ENCODE results near the gene BANF2.

The BANF2 gene

DNA sequence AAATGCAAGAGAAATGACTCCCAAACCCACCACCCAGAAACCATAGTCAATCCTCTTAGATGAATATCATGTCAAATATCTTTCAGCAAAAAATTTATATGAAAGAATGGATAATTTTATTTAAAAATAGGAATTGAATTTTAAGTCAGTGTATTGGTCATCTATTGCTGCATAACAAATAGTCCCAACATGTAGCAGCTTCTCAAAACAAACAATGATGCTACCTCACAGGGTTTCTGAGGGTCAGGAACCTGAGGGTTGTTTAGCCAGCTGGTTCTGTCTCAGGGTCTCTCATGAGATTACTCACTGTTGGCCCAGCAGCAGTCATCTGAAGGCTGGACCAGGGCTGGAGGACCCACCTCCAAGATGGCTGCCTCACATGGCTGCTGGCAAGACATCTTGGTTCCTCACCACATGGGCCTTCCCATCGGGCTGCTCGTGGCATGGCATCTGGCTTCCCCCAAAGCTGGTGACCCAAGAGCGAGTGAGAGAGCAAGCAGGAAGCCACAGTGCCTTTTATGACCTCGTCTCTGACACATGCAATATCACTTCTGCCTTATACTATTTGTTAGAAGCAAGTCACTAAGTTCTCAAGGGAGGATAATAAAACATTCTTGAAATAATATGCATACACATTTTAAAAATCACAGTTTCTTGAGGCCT, 36.3 kb downstream of the BANF2 start:
- DNase-seq, result no peak

DNA sequence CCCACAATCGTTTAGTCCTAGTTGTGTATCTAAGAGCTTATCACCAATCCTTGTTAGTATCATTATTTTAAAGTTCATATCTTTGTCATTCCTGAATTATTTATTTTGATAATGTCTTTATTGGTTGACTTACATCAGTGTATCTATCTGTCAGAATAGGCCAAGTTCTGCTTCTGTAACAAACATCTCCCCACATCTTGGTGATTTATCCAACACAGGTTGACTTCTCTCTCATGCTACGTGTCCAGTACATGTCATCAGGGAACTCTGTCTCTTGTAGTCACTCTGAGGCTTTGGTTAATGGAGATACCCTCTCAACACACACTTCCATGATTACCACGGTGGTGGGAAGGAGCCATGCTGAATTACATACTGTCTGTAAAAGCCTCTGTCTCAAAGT, 38.4 kb downstream of the BANF2 start:
- no peak for DNase-seq

DNA sequence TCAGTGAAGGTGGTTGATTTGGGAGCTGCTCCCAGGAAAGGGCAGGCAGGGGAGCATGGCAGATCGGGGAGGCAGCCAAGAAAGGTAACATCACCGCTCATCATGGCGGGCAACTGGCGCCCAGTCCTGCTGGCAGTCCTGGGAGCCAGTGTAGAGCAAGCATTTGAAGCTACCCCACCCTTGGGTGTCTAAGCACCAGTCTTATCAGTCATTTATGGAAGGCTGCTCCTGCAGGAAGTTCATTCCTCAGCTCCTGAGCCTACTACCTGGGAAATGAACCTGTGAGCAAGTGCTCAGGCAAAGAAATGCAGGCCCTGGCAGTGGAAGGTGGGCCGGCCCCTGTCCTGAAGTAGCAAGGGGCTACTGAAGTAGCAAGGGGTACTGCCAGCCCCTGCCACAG, 41.5 kb downstream of the BANF2 start:
- no peak for DNase-seq

- no peak for DNase-seq
Observed at GRCh38 chr20:17742731-17743130, 43.0 kb downstream of the BANF2 start.

DNA sequence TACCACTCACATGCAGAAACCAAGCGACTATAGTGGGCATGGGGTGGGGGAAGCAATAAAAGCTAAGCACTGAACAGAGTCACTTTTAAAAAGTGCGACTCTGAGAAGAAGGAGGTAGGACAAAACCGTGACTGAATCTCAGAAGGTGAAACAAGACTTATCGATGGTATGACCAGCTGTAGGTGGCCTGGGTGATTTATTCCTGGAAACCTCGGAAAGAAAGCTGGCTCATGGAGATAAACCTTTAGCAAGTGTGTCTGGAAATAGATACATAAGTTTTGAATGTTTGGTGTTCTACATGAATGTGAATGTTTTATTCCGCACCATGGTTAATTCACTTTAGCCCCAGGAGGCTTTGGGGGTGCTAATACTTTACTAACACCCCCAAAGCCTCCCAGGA, 43.9 kb downstream of the BANF2 start:
- no peak for DNase-seq

DNA sequence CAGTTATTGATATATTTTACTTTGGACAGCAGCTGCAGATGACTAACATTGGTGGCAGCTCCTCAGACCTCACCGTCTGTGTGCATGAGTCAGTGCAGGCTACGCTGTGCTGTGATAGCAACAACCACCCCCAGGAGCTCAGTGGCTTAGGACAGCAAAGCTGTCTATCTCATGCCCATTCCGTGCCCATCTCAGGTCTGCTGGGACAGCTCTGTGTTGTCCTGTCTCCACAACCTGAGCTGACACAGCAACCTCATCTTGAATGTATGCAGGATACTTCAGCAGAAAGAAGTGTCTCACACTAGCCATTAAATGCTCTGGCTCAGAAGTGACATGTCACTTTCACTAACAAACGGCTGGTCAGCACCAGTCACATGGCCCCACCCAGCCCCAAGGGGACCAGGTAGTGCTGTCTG, 47.7 kb downstream of the BANF2 start:
- no peak for DNase-seq

GRCh38 chr20:17748279-17748678, 48.5 kb downstream of the BANF2 start:
- DNase-seq, result no peak

DNA sequence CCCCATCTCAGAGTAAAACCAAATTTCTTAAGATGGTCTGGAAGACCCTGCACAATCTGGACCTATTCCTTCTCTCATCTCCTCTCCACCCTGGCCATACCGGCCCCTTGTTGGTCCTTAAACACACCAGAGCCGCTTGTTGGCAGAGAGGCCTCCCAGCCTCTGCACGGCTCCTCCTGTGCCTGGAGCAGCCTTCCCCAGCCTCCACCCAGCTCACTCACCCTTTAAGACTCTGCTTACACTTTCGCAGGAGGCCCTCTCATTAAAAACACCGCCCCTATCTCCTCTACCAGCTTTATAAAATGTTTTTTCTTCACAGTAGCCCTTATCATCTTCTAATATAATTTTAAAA, 49.8 kb downstream of the BANF2 start:
- no peak for DNase-seq

DNA sequence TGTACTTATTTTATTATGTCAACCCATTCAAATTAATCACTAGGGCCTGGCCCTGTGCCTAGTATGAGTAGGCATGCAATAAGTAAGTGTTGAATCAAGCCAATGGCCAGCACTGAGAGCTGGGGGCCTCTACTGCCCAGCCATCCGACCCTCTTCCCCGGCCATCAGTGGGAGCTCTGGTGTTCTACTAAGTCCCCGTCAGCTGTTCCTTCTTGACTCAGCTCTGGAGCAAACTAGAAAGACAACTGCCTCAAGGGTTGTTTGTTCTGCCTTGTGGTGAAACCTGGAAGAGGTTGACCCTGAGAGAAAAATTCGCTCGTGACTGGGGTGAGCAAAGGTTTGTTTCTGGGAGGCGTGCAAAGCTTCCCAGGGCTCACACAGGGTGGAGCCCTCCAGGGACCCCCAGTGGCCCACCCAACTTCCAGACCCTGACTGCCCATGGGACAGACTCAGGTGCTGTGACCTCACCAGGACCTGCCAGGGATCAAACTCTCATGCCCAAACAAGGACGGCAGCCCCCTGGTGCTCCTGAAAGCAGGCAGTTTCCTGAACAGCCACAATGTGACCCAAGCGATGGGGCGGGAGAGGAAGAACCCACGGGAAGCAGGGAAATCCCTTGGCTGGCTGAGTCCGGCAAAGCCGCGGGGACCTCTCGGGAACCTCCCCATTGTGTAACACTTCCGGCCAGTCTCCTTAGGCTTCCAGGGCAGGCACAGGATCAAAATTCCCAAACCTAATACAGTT, 50.4 kb downstream of the BANF2 start:
- no peak for DNase-seq

- DNase-seq, result no peak
Observed at GRCh38 chr20:17750722-17751045, 50.9 kb downstream of the BANF2 start.

GRCh38 chr20:17751640-17752039, 51.9 kb downstream of the BANF2 start:
- no peak for DNase-seq

DNA sequence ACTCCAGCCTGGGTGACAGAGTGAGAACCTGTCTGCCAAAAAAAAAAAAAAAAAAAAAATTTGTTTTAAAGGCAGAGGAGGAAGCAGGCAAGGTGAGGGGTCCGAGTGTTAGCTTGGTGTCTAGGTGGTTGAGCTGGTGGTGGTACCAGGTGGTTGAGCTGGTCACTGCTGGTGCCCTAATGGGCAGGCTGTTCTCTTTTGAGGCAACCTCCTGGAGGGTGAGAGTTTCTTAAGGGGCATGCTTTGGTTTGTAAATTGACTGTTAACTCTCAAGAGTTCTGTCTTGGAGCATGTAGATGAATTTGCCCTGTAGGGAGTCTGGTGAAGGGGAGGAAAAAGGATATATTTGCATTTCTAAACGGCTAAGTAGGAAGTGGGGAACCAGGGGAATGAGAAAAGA, 52.7 kb downstream of the BANF2 start:
- DNase-seq, result no peak

DNA sequence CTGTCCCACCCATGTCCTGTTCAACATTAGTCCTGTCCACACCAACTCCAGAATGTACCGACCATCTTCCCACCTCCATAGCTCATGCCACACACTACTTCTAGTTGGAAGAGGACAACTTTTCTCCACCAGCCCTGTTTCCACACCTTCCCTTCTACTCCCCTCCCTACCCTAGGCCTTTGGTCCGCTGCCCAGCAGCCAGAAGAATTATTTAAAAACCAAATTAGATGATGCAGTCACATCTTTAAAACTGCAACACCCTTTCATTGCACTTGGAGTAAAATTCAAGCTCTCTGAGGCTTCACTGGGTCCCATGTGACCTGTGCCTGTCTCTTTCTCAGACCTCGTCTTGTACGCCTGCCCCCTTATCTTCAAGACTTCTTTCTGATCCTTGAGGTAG, 53.8 kb downstream of the BANF2 start:
- no peak for DNase-seq

DNA sequence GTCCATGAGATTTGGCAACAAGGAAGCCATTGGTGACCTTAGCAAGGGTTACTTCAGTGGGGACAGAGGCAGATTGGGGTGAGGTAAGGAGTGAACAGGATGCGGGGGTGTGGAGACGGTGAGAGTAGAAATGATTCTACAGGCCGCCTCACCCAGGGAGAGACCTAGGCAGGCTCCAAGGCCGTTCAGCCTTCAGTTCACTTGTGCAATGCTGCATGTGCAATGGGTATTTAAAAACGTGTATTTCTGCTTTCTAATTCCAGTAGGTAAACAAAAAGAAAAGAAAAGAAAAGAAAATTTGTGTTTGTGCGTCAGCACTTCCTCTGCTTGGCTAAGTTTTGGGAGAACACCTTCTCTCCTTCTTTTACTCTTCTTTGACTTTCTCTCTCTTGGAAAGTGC, 56.8 kb downstream of the BANF2 start:
- no peak for DNase-seq

DNA sequence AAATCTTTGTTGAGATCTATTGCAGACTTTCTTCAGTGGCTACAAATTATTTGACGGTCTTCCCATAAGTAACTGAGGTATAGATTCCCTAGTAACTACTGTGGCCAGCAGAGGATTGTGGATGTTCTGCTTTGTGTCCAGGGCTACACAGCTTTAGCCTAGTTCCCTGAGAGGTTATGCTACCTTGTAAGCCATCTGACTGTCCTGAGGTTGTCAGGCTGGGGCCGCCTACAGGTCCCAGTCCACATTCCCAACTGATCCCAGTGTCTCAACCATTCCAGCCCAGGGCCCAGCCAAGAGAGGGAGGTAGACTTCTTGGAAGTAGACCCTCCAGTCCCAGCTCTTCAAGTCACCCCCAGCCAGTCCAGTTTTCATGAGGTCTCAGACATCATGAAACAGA, 57.7 kb downstream of the BANF2 start:
- DNase-seq, result no peak

DNA sequence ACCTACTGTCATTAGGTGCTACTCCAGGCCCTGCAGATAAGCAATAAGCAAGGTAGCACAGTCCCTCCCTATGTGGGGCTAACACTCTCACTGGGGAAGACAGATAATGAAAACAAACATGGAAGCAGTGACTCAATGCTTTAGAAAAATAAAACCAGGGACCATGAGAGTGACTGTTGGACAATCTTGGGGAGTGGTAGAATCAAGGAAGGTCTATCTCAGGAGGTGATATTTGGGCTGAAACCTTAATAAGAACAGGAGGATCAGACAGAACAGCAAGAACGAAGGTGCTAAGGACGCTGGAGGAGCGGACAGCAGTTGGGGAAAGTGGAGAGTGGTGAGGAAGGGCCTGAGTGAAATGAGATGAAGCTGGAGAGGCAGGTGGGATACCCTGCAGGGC, 58.2 kb downstream of the BANF2 start:
- DNase-seq, result no peak

GRCh38 chr20:17758512-17758911, 58.7 kb downstream of the BANF2 start:
- DNase-seq, result no peak

DNA sequence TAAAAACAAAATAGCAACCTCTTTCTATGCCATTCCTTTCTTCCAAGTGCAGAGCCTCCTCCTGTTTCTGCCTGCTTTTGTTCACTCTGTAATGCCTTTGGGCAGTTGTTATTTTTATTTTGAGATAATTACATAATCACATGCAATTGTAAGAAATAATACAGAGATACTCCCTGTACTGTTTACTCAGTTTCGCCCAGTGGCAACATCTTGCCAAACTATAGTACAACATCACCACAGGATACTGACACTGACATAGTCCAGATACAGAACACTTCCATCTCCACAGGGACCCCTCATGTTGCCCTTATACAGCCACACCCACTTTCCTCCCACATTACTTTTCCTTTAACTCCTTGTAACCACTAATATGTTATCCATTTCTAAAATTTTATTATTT, 59.7 kb downstream of the BANF2 start:
- DNase-seq, result no peak

DNA sequence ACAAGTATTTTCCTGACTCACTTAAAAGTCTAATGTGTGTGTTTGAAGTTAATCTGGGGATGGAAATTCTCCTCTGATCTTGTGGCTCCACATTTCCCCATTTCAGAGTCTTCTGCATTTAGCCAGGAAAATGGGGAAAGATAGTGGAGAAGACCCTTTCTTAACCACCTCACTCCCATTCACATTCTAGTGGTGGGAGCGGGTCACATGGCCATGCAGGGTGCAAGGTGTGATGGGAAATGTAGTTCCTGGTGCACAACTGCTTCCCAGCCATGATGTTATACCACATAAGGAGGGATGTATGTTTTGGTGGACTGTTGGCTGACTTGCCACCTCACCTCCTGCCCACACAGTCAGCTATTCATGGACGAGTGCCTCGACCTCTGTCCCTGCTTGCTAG, 61.8 kb downstream of the BANF2 start:
- no peak for DNase-seq

- DNase-seq, result no peak
Observed at GRCh38 chr20:17762243-17762872, 62.6 kb downstream of the BANF2 start.

DNA sequence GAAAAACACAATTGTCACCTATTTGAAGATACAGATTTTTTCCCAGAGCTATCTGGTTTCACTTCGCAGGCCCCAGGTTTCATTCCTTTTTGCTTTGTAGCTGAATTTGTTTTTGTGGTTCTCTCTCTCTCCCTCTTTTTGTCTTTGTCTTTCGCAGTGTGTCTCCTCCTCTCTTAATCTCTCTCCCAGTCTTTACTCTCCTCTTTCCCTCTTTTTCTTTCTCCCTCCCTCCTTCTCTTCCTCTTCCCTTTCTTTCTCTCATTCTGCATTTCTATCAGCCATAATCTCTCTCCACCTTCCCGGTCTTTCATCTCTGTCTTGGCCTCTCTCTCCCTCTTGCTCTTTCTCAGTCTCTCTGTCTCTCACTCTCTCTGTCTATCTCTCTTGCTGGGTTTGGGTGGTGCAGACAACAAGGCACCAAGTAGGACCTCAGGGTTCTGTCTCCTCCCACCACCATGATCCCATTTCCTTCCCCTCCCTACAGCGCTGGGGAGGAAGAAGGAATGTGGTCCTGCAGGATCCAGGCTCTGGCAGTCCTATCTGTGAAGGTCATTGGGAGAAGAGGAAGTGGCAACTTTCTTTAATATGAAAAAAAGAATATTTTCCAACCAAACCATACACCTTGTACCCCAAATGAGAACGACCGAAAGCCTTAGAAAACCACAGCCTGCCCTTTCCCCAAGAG, 63.2 kb downstream of the BANF2 start:
- no peak for DNase-seq

DNA sequence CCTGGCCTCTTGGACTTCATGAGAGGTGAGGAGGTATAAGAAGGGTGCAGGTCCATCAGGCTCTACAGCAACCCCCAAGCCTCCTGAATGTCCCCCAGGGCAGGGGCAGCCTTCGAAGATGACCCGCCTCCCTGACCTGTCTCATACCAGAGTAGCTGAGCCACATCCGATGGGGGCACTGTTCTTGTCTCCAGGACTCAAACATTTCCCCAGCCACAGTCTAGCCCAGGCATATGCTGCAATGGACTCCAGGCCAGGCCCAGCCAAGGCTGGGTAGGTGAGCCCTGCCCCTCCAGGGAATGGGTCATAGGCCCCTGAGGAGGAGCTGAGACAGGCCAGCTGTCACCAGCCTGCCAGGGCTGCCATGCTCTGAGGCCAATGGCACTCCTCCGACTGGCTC, 65.3 kb downstream of the BANF2 start:
- no peak for DNase-seq

- no peak for DNase-seq
Observed at GRCh38 chr20:17765584-17765983, 65.8 kb downstream of the BANF2 start.

DNA sequence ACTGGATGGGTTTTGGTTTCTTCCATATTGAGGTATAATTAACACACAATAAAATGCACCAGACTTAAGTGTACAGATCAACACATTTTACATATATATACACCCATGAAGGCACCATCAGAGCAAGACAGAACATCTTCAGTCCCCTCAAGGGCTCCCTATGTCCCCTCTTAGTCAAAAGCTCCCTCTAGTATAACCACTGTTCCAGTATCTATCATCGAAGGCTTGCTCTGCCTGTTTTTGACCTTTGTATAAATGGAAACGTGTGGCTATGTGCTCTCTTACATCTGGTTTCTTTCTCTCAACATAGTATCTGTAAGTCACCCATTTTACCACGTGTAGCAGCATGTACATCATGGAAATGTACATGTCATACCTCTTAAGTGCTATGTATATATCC, 66.5 kb downstream of the BANF2 start:
- DNase-seq, result no peak
